HG03460 (cell line): ENCODE data around the gene HCRTR2.
"Not testable (repeated sequence)": the region's sequence is repeated elsewhere in the genome, so short reads cannot be mapped to it uniquely, and the experiment has no call there.

Source experiments
- ATAC-seq: cut with Tn5 transposase; IDR thresholded peaks from one replicate; pipeline ENCODE4 v1.9.1; 2021; ENCODE audit not compliant: unreplicated experiment

Gene HCRTR2

GRCh38 chr6:55212156-55212555, 37.8 kb downstream of the HCRTR2 start:
- ATAC-seq, result no peak

GRCh38 chr6:55220961-55221360, 46.6 kb downstream of the HCRTR2 start:
- no peak for ATAC-seq

- no peak for ATAC-seq
Observed at GRCh38 chr6:55227862-55228261, 53.5 kb downstream of the HCRTR2 start.

GRCh38 chr6:55239099-55239498, 64.8 kb downstream of the HCRTR2 start:
- no peak for ATAC-seq

GRCh38 chr6:55240975-55241605, 66.8 kb downstream of the HCRTR2 start:
- not testable (repeated sequence) for ATAC-seq

- ATAC-seq, result no peak
Observed at GRCh38 chr6:55250400-55250799, 76.1 kb downstream of the HCRTR2 start.

- ATAC-seq, result no peak
Observed at GRCh38 chr6:55255113-55255512, 80.8 kb downstream of the HCRTR2 start.

- ATAC-seq, result no peak
Observed at GRCh38 chr6:55260181-55260580, 85.9 kb downstream of the HCRTR2 start.

- no peak for ATAC-seq
Observed at GRCh38 chr6:55265409-55266114, 91.2 kb downstream of the HCRTR2 start.

- ATAC-seq, result no peak
Observed at GRCh38 chr6:55266896-55267295, 92.6 kb downstream of the HCRTR2 start.

- ATAC-seq, result no peak
Observed at GRCh38 chr6:55276745-55277530, 102.6 kb downstream of the HCRTR2 start.

- no peak for ATAC-seq
Observed at GRCh38 chr6:55277646-55278045, 103.3 kb downstream of the HCRTR2 start.

GRCh38 chr6:55281215-55281614, 106.9 kb downstream of the HCRTR2 start:
- no peak for ATAC-seq

- ATAC-seq, result no peak
Observed at GRCh38 chr6:55282115-55282514, 107.8 kb downstream of the HCRTR2 start.

- no peak for ATAC-seq
Observed at GRCh38 chr6:55286824-55287223, 112.5 kb downstream of the HCRTR2 start.

- no peak for ATAC-seq
Observed at GRCh38 chr6:55290736-55291135, 116.4 kb downstream of the HCRTR2 start.

GRCh38 chr6:55293116-55293515, 118.8 kb downstream of the HCRTR2 start:
- ATAC-seq, result no peak

GRCh38 chr6:55297214-55297613, 122.9 kb downstream of the HCRTR2 start:
- not testable (repeated sequence) for ATAC-seq

GRCh38 chr6:55299286-55299985, 125.1 kb downstream of the HCRTR2 start:
- no peak for ATAC-seq

GRCh38 chr6:55304747-55305146, 130.4 kb downstream of the HCRTR2 start:
- ATAC-seq, result no peak

GRCh38 chr6:55319961-55320695, 145.8 kb downstream of the HCRTR2 start:
- no peak for ATAC-seq
